ENCODE measurements around the gene ARHGAP6. TPM values are rescaled to one million over a fixed set of nuclear protein-coding genes. Genes with fewer than 3 reads are reported as not detected.

Gene ARHGAP6
- total and polyA plus RNA-seq, 2 of the 13 experiments (the other 11 are each of a cell fraction or from before 2014, with no cell fraction given) = 0.11 TPM; not detected in 1

DNA sequence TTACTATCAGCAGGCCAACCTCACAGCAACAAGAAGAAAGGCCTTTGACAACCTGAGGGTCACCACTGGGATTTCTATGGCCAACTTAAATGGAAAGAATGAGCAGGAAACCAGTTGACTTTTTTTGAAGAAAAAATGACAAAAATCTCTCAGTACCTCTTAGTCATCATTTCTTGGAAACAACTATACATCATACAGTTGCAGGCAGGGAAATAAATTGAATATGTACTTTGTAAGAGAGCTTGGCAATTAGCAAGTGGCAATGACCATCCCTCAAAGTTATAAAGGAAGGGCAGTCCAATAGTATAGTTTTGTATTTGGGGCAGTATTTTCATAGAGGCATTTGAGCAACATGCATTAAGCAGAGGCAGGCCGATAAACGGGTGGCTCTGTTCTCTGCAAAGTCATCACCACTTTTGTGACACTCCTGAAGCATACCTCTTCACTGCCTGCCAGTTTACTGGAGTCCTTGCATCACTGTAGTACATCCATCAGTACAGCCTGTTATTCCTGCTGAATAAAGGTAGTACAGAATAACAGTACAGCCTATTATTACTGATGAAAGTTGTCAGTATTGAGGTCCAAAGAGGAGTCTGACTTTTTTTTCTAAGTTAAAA, 455.8 kb downstream of the ARHGAP6 start:
- FAIRE-seq (no peak), ATAC-seq (no peak), DNase-seq (ENCODE audit: low spot score) (no peak)
- no peak overlapping the region for H3K4me3 ChIP-seq (replicated peaks in 1 of 3; ENCODE audit: insufficient read depth in 1 of 3, low read depth in 2 of 3, low read length in 3 of 3)
- in situ Hi-C loops (cut with HindIII; ENCODE audit: extremely low pct_ligation_motif_present, low pct_unique_long_range_greater_than_20kb) (no loop called here), intact Hi-C loops (cut with micrococcal nuclease; ENCODE audit: unreplicated experiment) (no loop called here)
- H3K4me2 ChIP-seq (ENCODE audit: low read depth, low read length) = no peak overlapping the region
- no peaks in the 10 kb centered on the region for H4K20me1 ChIP-seq (ENCODE audit: insufficient read depth, low read length)
- ChIA-PET CTCF (ENCODE audit: low intra/inter-chr PET ratio, low total read pairs) (no interaction called here), POLR2A (no interaction called here)
- BruUV-seq (replicated peaks) = no TSS peak
- no peaks in the 10 kb centered on the region for H3K36me3 ChIP-seq (replicated peaks in 1 of 2; ENCODE audit: control insufficient read depth in 1 of 2, insufficient read depth in 2 of 2, low read length in 2 of 2)
- WGBS (ENCODE audit: low lambda C conversion rate) = no CpG with 5 or more reads among the region's 2 CpGs
- no peaks in the 10 kb centered on the region for H3K79me2 ChIP-seq (ENCODE audit: insufficient read depth, low read length)
- no peaks in the 10 kb centered on the region for H3K9me3 ChIP-seq (ENCODE audit: low read length)
- no peaks in the 10 kb centered on the region for H3K4me1 ChIP-seq (ENCODE audit: insufficient read depth, low read length)
- no peak overlapping the region for H2AFZ ChIP-seq (ENCODE audit: low read length)
- H3K9ac ChIP-seq (ENCODE audit: insufficient read depth, low read depth, low read length) = no peak overlapping the region
- no peaks in the 10 kb centered on the region for H3K27me3 ChIP-seq (ENCODE audit: control insufficient read depth in 1 of 2, insufficient read depth in 2 of 2, low read length in 2 of 2)
- no peak overlapping the region for H3K27ac ChIP-seq (ENCODE audit: extremely low read length, insufficient read depth, low read length)
- TF ChIP-seq TEAD3 (CRISPR knock-in tag; optimal IDR thresholded peaks at IDR 0.05; ENCODE audit: borderline replicate concordance) = no peak
- no peak for TF ChIP-seq ZNF124 (CRISPR knock-in tag; IDR thresholded peaks at IDR 0.05)
- no peak for TF ChIP-seq ZNF7 (CRISPR knock-in tag; IDR thresholded peaks at IDR 0.05)
- TF ChIP-seq ZBTB8A (CRISPR knock-in tag; IDR thresholded peaks at IDR 0.05; ENCODE audit: borderline replicate concordance, low read depth) = no peak
- TF ChIP-seq CREB1 (IDR thresholded peaks at IDR 0.05) = no peak
- no peak for TF ChIP-seq CREB1 (CRISPR knock-in tag; IDR thresholded peaks at IDR 0.05)
- TF ChIP-seq, protein P1, sequence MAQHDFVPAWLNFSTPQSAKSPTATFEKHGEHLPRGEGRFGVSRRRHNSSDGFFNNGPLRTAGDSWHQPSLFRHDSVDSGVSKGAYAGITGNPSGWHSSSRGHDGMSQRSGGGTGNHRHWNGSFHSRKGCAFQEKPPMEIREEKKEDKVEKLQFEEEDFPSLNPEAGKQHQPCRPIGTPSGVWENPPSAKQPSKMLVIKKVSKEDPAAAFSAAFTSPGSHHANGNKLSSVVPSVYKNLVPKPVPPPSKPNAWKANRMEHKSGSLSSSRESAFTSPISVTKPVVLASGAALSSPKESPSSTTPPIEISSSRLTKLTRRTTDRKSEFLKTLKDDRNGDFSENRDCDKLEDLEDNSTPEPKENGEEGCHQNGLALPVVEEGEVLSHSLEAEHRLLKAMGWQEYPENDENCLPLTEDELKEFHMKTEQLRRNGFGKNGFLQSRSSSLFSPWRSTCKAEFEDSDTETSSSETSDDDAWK (CRISPR knock-in tag; IDR thresholded peaks at IDR 0.05) = no peak
- no peak for TF ChIP-seq NR2F6 (IDR thresholded peaks at IDR 0.05)
- TF ChIP-seq NR2F6 (CRISPR knock-in tag; IDR thresholded peaks at IDR 0.05) = no peak
- no peak for TF ChIP-seq CENPX (CRISPR knock-in tag; IDR thresholded peaks at IDR 0.05)
- no peak for TF ChIP-seq ZMYM4 (CRISPR knock-in tag; IDR thresholded peaks at IDR 0.05)
- TF ChIP-seq MYC (CRISPR knock-in tag; IDR thresholded peaks at IDR 0.05; ENCODE audit: borderline replicate concordance) = no peak
- TF ChIP-seq ZBTB40 (IDR thresholded peaks at IDR 0.05) = no peak
- TF ChIP-seq ZBTB40 (CRISPR knock-in tag; IDR thresholded peaks at IDR 0.05) = no peak
- TF ChIP-seq SAFB2 (CRISPR knock-in tag; IDR thresholded peaks at IDR 0.05; ENCODE audit: borderline replicate concordance, low read depth) = no peak
- no peak for TF ChIP-seq NFRKB (IDR thresholded peaks at IDR 0.05)
- no peak for TF ChIP-seq ZNF792 (CRISPR knock-in tag; IDR thresholded peaks at IDR 0.05)

All from HepG2 (cell line).